Measurements from ENCODE around the gene AHNAK2. TPM values are rescaled to one million over a fixed set of nuclear protein-coding genes. Genes with fewer than 3 reads are reported as not detected.

AHNAK2 gene
- total and polyA plus RNA-seq, 9 of the 15 experiments (the other 6 are each of a cell fraction or from before 2014, with no cell fraction given), result 0.04 to 0.09 (median 0.04) TPM; not detected in 6

GRCh38 chr14:105019861-105020814 is 42.0 kb upstream of the AHNAK2 start (continued):
- TF ChIP-seq ARID3A (IDR thresholded peaks at IDR 0.05; ENCODE audit: borderline replicate concordance, low read depth, low read length) (no peak), ZBTB1 (CRISPR knock-in tag; IDR thresholded peaks at IDR 0.05; ENCODE audit: borderline replicate concordance, low read depth) (no peak), TBP (optimal IDR thresholded peaks at IDR 0.05; ENCODE audit: low read depth, low read length) (no peak), EP300 (IDR thresholded peaks at IDR 0.05; ENCODE audit: low read length) (no peak), E2F8 (IDR thresholded peaks at IDR 0.05; ENCODE audit: low read depth, partially characterized antibody) (no peak), MBD1 (CRISPR knock-in tag; IDR thresholded peaks at IDR 0.05) (no peak), CREM (IDR thresholded peaks at IDR 0.05; ENCODE audit: low read depth) (no peak), ZNF639 (CRISPR knock-in tag; conservative IDR thresholded peaks at IDR 0.05 in 1 of 2, IDR thresholded peaks at IDR 0.05 in 1 of 2) (no peak), KLF1 (tag; IDR thresholded peaks at IDR 0.05) (no peak), ZNF512 (tag; IDR thresholded peaks at IDR 0.05) (no peak), ZNF239 (CRISPR knock-in tag; IDR thresholded peaks at IDR 0.05) (no peak), TFAP4 (CRISPR knock-in tag; IDR thresholded peaks at IDR 0.05; ENCODE audit: borderline replicate concordance) (0 out of 2 replicates have a peak, but pooled peaks have one; percentile 11), TAF15 (IDR thresholded peaks at IDR 0.05; ENCODE audit: low read depth, low read length) (no peak), MTA1 (IDR thresholded peaks at IDR 0.05; ENCODE audit: borderline replicate concordance) (no peak)

All from K562 (cell line).